Measurements from ENCODE around the gene TNIK.
"Not testable (repeated sequence)": the region's sequence is repeated elsewhere in the genome, so short reads cannot be mapped to it uniquely, and the experiment has no call there.

The TNIK gene

GRCh38 chr3:171374661-171375285 is 85.4 kb downstream of the TNIK start:
- no peak overlapping the region for H3K4me3 ChIP-seq
- peak overlapping the region in 1 of 21 experiments; percentile 19 for H3K27ac ChIP-seq

GRCh38 chr3:171374260-171374659 is 85.9 kb downstream of the TNIK start:
- Histone ChIP-seq H3K4me3 (no peak overlapping the region), H3K27ac (no peak overlapping the region)

GRCh38 chr3:171373711-171374110 is 86.5 kb downstream of the TNIK start:
- Histone ChIP-seq H3K4me3 (no peak overlapping the region), H3K27ac (no peak overlapping the region)

GRCh38 chr3:171372694-171373093 is 87.5 kb downstream of the TNIK start:
- Histone ChIP-seq H3K27ac (no peak overlapping the region), H3K4me3 (no peak overlapping the region)

- Histone ChIP-seq H3K27ac (no peak overlapping the region), H3K4me3 (no peak overlapping the region)
Observed at GRCh38 chr3:171371354-171371753, 88.9 kb downstream of the TNIK start.

GRCh38 chr3:171369156-171369555 is 91.0 kb downstream of the TNIK start:
- H3K4me3 ChIP-seq: no peak overlapping the region
- H3K27ac ChIP-seq: no peak overlapping the region

- H3K4me3 ChIP-seq, H3K27ac ChIP-seq: not testable (repeated sequence)
Observed at GRCh38 chr3:171366738-171367137, 93.5 kb downstream of the TNIK start.

- H3K4me3 ChIP-seq: no peak overlapping the region
- H3K27ac ChIP-seq: no peak overlapping the region
Observed at GRCh38 chr3:171366043-171366442, 94.2 kb downstream of the TNIK start.

GRCh38 chr3:171365489-171365888 is 94.7 kb downstream of the TNIK start:
- Histone ChIP-seq H3K4me3 (no peak overlapping the region), H3K27ac (no peak overlapping the region)

- Histone ChIP-seq H3K27ac (no peak overlapping the region), H3K4me3 (no peak overlapping the region)
Observed at GRCh38 chr3:171364500-171364899, 95.7 kb downstream of the TNIK start.

GRCh38 chr3:171363202-171363601 is 97.0 kb downstream of the TNIK start:
- no peak overlapping the region for H3K4me3 ChIP-seq
- H3K27ac ChIP-seq: no peak overlapping the region

GRCh38 chr3:171362575-171362974 is 97.6 kb downstream of the TNIK start:
- no peak overlapping the region for H3K27ac ChIP-seq
- H3K4me3 ChIP-seq: no peak overlapping the region

- Histone ChIP-seq H3K4me3 (no peak overlapping the region), H3K27ac (no peak overlapping the region)
Observed at GRCh38 chr3:171358881-171359198, 101.4 kb downstream of the TNIK start.

GRCh38 chr3:171358181-171358880 is 101.9 kb downstream of the TNIK start:
- Histone ChIP-seq H3K27ac (no peak overlapping the region), H3K4me3 (no peak overlapping the region)

- no peak overlapping the region for H3K4me3 ChIP-seq
- H3K27ac ChIP-seq: no peak overlapping the region
Observed at GRCh38 chr3:171357721-171358120, 102.5 kb downstream of the TNIK start.

GRCh38 chr3:171356251-171356650 is 104.0 kb downstream of the TNIK start:
- Histone ChIP-seq H3K4me3 (no peak overlapping the region), H3K27ac (no peak overlapping the region)

GRCh38 chr3:171354706-171355582 is 105.3 kb downstream of the TNIK start:
- Histone ChIP-seq H3K27ac (no peak overlapping the region), H3K4me3 (no peak overlapping the region)

- Histone ChIP-seq H3K4me3 (no peak overlapping the region), H3K27ac (no peak overlapping the region)
Observed at GRCh38 chr3:171354049-171354705, 106.0 kb downstream of the TNIK start.

GRCh38 chr3:171353423-171353822 is 106.8 kb downstream of the TNIK start:
- Histone ChIP-seq H3K4me3 (no peak overlapping the region), H3K27ac (no peak overlapping the region)

GRCh38 chr3:171352387-171352935 is 107.7 kb downstream of the TNIK start:
- H3K4me3 ChIP-seq: no peak overlapping the region
- H3K27ac ChIP-seq: no peak overlapping the region

Measured in skin epidermis (tissue), 12 donors.